Measurements from ENCODE around the gene MAGEC3.
"Not testable (repeated sequence)": the region's sequence is repeated elsewhere in the genome, so short reads cannot be mapped to it uniquely, and the experiment has no call there.

The MAGEC3 gene

GRCh38 chrX:141838016-141838415 is at the start of gene MAGEC3:
Gene MAGEC3 (plus strand): TSS chrX:141838316. CDS start chrX:141838316, 0 bp downstream.
- DNase-seq: no peak

- no peak for DNase-seq
These were observed 46.3 kb upstream of the MAGEC3 start for GRCh38 chrX:141791856-141792255.

GRCh38 chrX:141811438-141811837 is 26.7 kb upstream of the MAGEC3 start:
- DNase-seq: no peak

- no peak for DNase-seq
These were observed 23.8 kb upstream of the MAGEC3 start for GRCh38 chrX:141814213-141814857.

GRCh38 chrX:141815904-141816303 is 22.2 kb upstream of the MAGEC3 start:
- no peak for DNase-seq

GRCh38 chrX:141832247-141832646 is 5.9 kb upstream of the MAGEC3 start:
- no peak for DNase-seq

- peak; percentile 1 for DNase-seq
These were observed 1.7 kb downstream of the MAGEC3 start for GRCh38 chrX:141839856-141840255.

- DNase-seq: no peak
These were observed 19.4 kb downstream of the MAGEC3 start for GRCh38 chrX:141857479-141857878.

- DNase-seq: no peak
These were observed 41.5 kb downstream of the MAGEC3 start for GRCh38 chrX:141879616-141880015.

- DNase-seq: not testable (repeated sequence)
These were observed 50.7 kb downstream of the MAGEC3 start for GRCh38 chrX:141888811-141889210.

GRCh38 chrX:141894733-141895132 is 56.6 kb downstream of the MAGEC3 start:
- DNase-seq: no peak

GRCh38 chrX:141897690-141898089 is 59.6 kb downstream of the MAGEC3 start:
- no peak for DNase-seq

- DNase-seq: no peak
These were observed 64.2 kb downstream of the MAGEC3 start for GRCh38 chrX:141902366-141902765.

- DNase-seq: no peak
These were observed 65.5 kb downstream of the MAGEC3 start, which contains the start of gene MAGEC1 for GRCh38 chrX:141903400-141904155. Gene MAGEC1 (plus strand): TSS chrX:141903894. CDS start chrX:141905073, 1,179 bp downstream.

GRCh38 chrX:141904262-141904661 is 66.1 kb downstream of the MAGEC3 start:
- no peak for DNase-seq

- no peak for DNase-seq
These were observed 79.7 kb downstream of the MAGEC3 start for GRCh38 chrX:141917801-141918200.

GRCh38 chrX:141924293-141924692 is 86.2 kb downstream of the MAGEC3 start:
- DNase-seq: no peak

GRCh38 chrX:141928432-141928831 is 90.3 kb downstream of the MAGEC3 start:
- DNase-seq: no peak

GRCh38 chrX:141934059-141934641 is 96.0 kb downstream of the MAGEC3 start:
- DNase-seq: no peak

- no peak for DNase-seq
These were observed 97.5 kb downstream of the MAGEC3 start for GRCh38 chrX:141935645-141936044.

GRCh38 chrX:141936080-141936479 is 98.0 kb downstream of the MAGEC3 start:
- no peak for DNase-seq

GRCh38 chrX:141941234-141941633 is 103.1 kb downstream of the MAGEC3 start:
- no peak for DNase-seq

GRCh38 chrX:141945426-141945825 is 107.3 kb downstream of the MAGEC3 start:
- no peak for DNase-seq

GRCh38 chrX:141947350-141947749 is 109.2 kb downstream of the MAGEC3 start:
- DNase-seq: no peak

All from retina (tissue), 1 donor.